Thyroid gland (tissue), 4 donors: ENCODE data around the gene ZNF618. TPM values are rescaled to one million over a fixed set of nuclear protein-coding genes. Genes with fewer than 3 reads are reported as not detected.

Source experiments
- DNase-seq, 2 donors: peaks; one replicate each; pipeline ENCODE4 v3.0.0-alpha.2; 2019
- H3K27ac ChIP-seq, 3 donors: fragments of 200-600 bp; sonication (generic); 1 replicate in 2 of 3; 2 replicates in 1 of 3; pipeline ENCODE4 v1.5.1; 2016 to 2019; ENCODE audit warnings: mild to moderate bottlenecking in 1 of 3, moderate library complexity in 1 of 3
- H3K27me3 ChIP-seq: fragments of 200-600 bp; sonication (generic); one replicate; pipeline ENCODE4 v1.5.1; 2019
- H3K36me3 ChIP-seq, 2 donors: fragments of 200-600 bp; sonication (generic); one replicate each; pipeline ENCODE4 v1.5.1; 2016 to 2019
- H3K4me1 ChIP-seq, 2 donors: fragments of 200-600 bp; sonication (generic); one replicate each; pipeline ENCODE4 v1.5.1; 2017 to 2019
- H3K4me3 ChIP-seq, 3 donors: fragments of 200-600 bp; sonication (generic); replicated peaks in 1 of 3; 1 replicate in 2 of 3; 2 replicates in 1 of 3; pipeline ENCODE4 v1.5.1; 2016; ENCODE audit warnings: mild to moderate bottlenecking in 1 of 3
- H3K9me3 ChIP-seq: fragments of 200-600 bp; sonication (generic); one replicate; pipeline ENCODE4 v1.5.1; 2017
- POLR2A ChIP-seq, 2 donors: fragments of 450-650 bp; IDR thresholded peaks; one replicate each; pipeline ENCODE4 v1.6.1; 2017; ENCODE audit warnings: antibody characterized with exemption in 2 of 2, mild to moderate bottlenecking in 2 of 2, moderate library complexity in 1 of 2
- WGBS, 2 donors: methylation state at CpG; one replicate each; pipeline ENCODE4 v1.1.5; 2017; 5-methylcytosine and 5-hydroxymethylcytosine counted together
- intact Hi-C: fragments of 100-400 bp; cut with DNase I; formaldehyde crosslinking; loops from one replicate; pipeline ENCODE4 v1.15.1; 2023
- total RNA-seq, 4 donors: library from RNA; depleted of rRNA; stranded (reverse); fragments of >200 nt; gene quantifications; one replicate each; pipeline ENCODE4 v1.2.3, GENCODE V29; 2016
- TF ChIP-seq, protein P1 (sequence below), 6 experiments: fragments of 200-600 bp in 3 of 6; fragments of 450-650 bp in 3 of 6; sonication (generic) in 3 of 6; IDR thresholded peaks; one replicate each; pipeline ENCODE4 v1.5.1; 2016 to 2019; ENCODE audit warnings: antibody characterized with exemption in 6 of 6, mild to moderate bottlenecking in 2 of 6, inconsistent platforms in 1 of 6, moderate library complexity in 1 of 6

The ZNF618 gene
- total RNA-seq, 4 donors from 2014 or later, result 9.9 to 17.5 (median 15.5) TPM

GRCh38 chr9:113857875-113858274 lies 18.2 kb upstream of the ZNF618 start:
- Histone ChIP-seq H3K4me1 (peaks cover 0 to 12% of the 10 kb centered on the region in 2 donors), H3K4me3 (no peak overlapping the region), H3K9me3 (no peaks in the 10 kb centered on the region), H3K27ac (no peak overlapping the region), H3K36me3 (no peaks in the 10 kb centered on the region), H3K27me3 (no peaks in the 10 kb centered on the region)
- no peak for DNase-seq
- TF ChIP-seq POLR2A (IDR thresholded peaks at IDR 0.05), result no peak
- TF ChIP-seq, protein P1, sequence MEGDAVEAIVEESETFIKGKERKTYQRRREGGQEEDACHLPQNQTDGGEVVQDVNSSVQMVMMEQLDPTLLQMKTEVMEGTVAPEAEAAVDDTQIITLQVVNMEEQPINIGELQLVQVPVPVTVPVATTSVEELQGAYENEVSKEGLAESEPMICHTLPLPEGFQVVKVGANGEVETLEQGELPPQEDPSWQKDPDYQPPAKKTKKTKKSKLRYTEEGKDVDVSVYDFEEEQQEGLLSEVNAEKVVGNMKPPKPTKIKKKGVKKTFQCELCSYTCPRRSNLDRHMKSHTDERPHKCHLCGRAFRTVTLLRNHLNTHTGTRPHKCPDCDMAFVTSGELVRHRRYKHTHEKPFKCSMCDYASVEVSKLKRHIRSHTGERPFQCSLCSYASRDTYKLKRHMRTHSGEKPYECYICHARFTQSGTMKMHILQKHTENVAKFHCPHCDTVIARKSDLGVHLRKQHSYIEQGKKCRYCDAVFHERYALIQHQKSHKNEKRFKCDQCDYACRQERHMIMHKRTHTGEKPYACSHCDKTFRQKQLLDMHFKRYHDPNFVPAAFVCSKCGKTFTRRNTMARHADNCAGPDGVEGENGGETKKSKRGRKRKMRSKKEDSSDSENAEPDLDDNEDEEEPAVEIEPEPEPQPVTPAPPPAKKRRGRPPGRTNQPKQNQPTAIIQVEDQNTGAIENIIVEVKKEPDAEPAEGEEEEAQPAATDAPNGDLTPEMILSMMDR (IDR thresholded peaks at IDR 0.05), result no peak
- 82 to 90% methylated on average over 4 of the region's 4 CpGs for WGBS, 2 donors
- intact Hi-C loops, result no loop called here

DNA sequence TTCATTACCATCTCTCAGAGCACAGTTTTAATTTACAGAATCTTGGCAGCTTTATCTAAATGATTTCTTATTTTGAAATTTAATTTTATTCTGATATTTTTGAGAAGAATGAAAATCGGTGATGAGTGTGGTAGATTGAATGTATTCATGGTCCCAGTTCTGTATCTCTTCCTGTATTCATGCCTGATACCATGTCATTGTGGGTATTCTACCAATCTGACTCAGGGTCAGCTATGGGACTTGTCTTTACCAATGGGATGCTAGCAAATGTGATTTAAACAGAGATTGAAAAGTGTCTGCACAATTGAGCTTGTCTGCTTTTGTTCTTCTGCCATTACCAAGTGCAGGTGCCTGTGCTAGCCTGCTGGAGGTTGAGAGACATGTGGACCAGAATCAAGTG lies 17.8 kb upstream of the ZNF618 start:
- TF ChIP-seq, protein P1 (IDR thresholded peaks at IDR 0.05), result no peak
- no peak for TF ChIP-seq POLR2A (IDR thresholded peaks at IDR 0.05)
- Histone ChIP-seq H3K4me1 (peaks cover 0 to 12% of the 10 kb centered on the region in 2 donors), H3K27me3 (no peaks in the 10 kb centered on the region), H3K36me3 (no peaks in the 10 kb centered on the region), H3K4me3 (no peak overlapping the region), H3K9me3 (no peaks in the 10 kb centered on the region), H3K27ac (no peak overlapping the region)
- DNase-seq, result no peak
- WGBS, 2 donors, result 88 to 90% methylated on average over 1 of the region's 1 CpG
- intact Hi-C loops, result no loop called here

- Histone ChIP-seq H3K36me3 (no peaks in the 10 kb centered on the region), H3K27me3 (no peaks in the 10 kb centered on the region), H3K27ac (no peak overlapping the region), H3K4me1 (peaks cover 3 to 5% of the 10 kb centered on the region in 2 donors), H3K4me3 (no peak overlapping the region), H3K9me3 (no peaks in the 10 kb centered on the region)
- DNase-seq, result no peak
- intact Hi-C loops, result no loop called here
- TF ChIP-seq, protein P1 (IDR thresholded peaks at IDR 0.05), result no peak
- TF ChIP-seq POLR2A (IDR thresholded peaks at IDR 0.05), result no peak
- WGBS, 2 donors, result 81 to 94% methylated on average over 2 of the region's 2 CpGs
Measured at GRCh38 chr9:113863345-113863744, 12.8 kb upstream of the ZNF618 start.

DNA sequence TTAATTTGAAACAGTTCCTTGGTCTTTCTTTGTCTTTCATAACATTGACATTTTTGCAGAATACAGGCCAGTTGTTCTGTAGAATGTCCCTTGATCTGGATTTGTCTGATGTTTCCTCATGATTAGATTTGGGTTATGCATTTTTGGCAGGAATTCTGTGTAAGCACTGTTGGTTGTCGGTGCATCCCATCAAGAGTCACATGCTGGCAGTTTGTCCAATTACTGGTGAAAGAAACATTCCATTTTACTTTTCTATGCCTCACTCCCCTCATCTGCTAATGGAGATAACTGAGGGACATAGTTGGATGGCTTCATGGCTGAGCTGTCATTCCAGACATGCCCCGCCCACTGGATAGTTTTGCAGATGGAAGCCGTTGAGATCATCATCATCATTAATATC lies 7.6 kb upstream of the ZNF618 start:
- no peak for TF ChIP-seq POLR2A (IDR thresholded peaks at IDR 0.05)
- TF ChIP-seq, protein P1 (IDR thresholded peaks at IDR 0.05), result no peak
- intact Hi-C loops, result no loop called here
- no peaks in the 10 kb centered on the region for H3K9me3 ChIP-seq
- H3K4me3 ChIP-seq, result no peak overlapping the region
- WGBS, 2 donors, result 64 to 67% methylated on average over 3 of the region's 3 CpGs
- H3K4me1 ChIP-seq, result peaks cover 3 to 7% of the 10 kb centered on the region in 2 donors
- H3K36me3 ChIP-seq, result no peaks in the 10 kb centered on the region
- DNase-seq, result peak in 1 of 2 donors; percentile 49
- no peaks in the 10 kb centered on the region for H3K27me3 ChIP-seq
- H3K27ac ChIP-seq, result no peak overlapping the region

- no peak for DNase-seq
- H3K27me3 ChIP-seq, result no peaks in the 10 kb centered on the region
- TF ChIP-seq POLR2A (IDR thresholded peaks at IDR 0.05), result no peak
- TF ChIP-seq, protein P1 (IDR thresholded peaks at IDR 0.05), result no peak
- no peaks in the 10 kb centered on the region for H3K9me3 ChIP-seq
- no peak overlapping the region for H3K27ac ChIP-seq
- WGBS, 2 donors, result 83 to 96% methylated on average over 10 of the region's 10 CpGs
- H3K4me1 ChIP-seq, result peaks cover 6 to 14% of the 10 kb centered on the region in 2 donors
- no peak overlapping the region for H3K4me3 ChIP-seq
- no peaks in the 10 kb centered on the region for H3K36me3 ChIP-seq
- intact Hi-C loops, result loop anchor here (10.0 kb wide), 1 partner anchor 122 kb away; no protein-coding TSS in a partner anchor
Measured at GRCh38 chr9:113872485-113873143, 3.5 kb upstream of the ZNF618 start.
